ENCODE measurements around the gene TMEM181.

The TMEM181 gene

GRCh38 chr6:158642097-158642601, 82.3 kb downstream of the TMEM181 start:
- no peak for TF ChIP-seq CTCF (IDR thresholded peaks at IDR 0.05; ENCODE audit: low read length, missing control alignments)

GRCh38 chr6:158643836-158644230, 83.9 kb downstream of the TMEM181 start:
- peak overlapping the region; percentile 85 for H3K4me3 ChIP-seq (replicated peaks; ENCODE audit: low read depth, low read length)
- no peak for DNase-seq (ENCODE audit: low read depth)
- TF ChIP-seq CTCF (IDR thresholded peaks at IDR 0.05; ENCODE audit: low read length, missing control alignments), result no peak

More at GRCh38 chr6:158642097-158642601, 82.3 kb downstream of the TMEM181 start:
- DNase-seq (ENCODE audit: low read depth), result peak; percentile 78
- peak overlapping the region; percentile 85 for H3K4me3 ChIP-seq (replicated peaks; ENCODE audit: low read depth, low read length)

GRCh38 chr6:158644231-158645063, 84.6 kb downstream of the TMEM181 start, which contains the start of gene DYNLT1:
TSS of gene DYNLT1 (minus strand) at chr6:158644743. CDS start at chr6:158644708, 35 bp downstream.
- DNase-seq (ENCODE audit: low read depth), result peak; percentile 93
- H3K4me3 ChIP-seq (replicated peaks; ENCODE audit: low read depth, low read length), result peak within 1 kb of the TSS; percentile 85
- no peak for TF ChIP-seq CTCF (IDR thresholded peaks at IDR 0.05; ENCODE audit: low read length, missing control alignments)

- TF ChIP-seq CTCF (IDR thresholded peaks at IDR 0.05; ENCODE audit: low read length, missing control alignments), result no peak
- peak overlapping the region; percentile 85 for H3K4me3 ChIP-seq (replicated peaks; ENCODE audit: low read depth, low read length)
- no peak for DNase-seq (ENCODE audit: low read depth)
These were observed 85.5 kb downstream of the TMEM181 start for GRCh38 chr6:158645064-158646022.

- H3K4me3 ChIP-seq (replicated peaks; ENCODE audit: low read depth, low read length), result no peak overlapping the region
- no peak for TF ChIP-seq CTCF (IDR thresholded peaks at IDR 0.05; ENCODE audit: low read length, missing control alignments)
- no peak for DNase-seq (ENCODE audit: low read depth)
These were observed 86.4 kb downstream of the TMEM181 start for GRCh38 chr6:158646023-158646910.

- no peak for TF ChIP-seq CTCF (IDR thresholded peaks at IDR 0.05; ENCODE audit: low read length, missing control alignments)
- H3K4me3 ChIP-seq (replicated peaks; ENCODE audit: low read depth, low read length), result no peak overlapping the region
- DNase-seq (ENCODE audit: low read depth), result no peak
These were observed 87.6 kb downstream of the TMEM181 start for GRCh38 chr6:158647501-158647900.
